HEK293 (cell line): ENCODE measurements around the gene SIGMAR1.
A peak's percentile ranks its signal among the peaks of the same experiment; 100 is the strongest.

Experiments used
- CTCF ChIA-PET: fragments of 350-600 bp; formaldehyde crosslinking; extraction: SDS; loops from one replicate; lab custom pipeline; 2021; ENCODE audit warnings: antibody characterized with exemption; lab: Yijun Ruan, JAX
- POLR2A ChIA-PET: fragments of 300-600 bp; formaldehyde crosslinking; extraction: SDS; loops from one replicate; lab custom pipeline; 2020; ENCODE audit warnings: antibody characterized with exemption, inconsistent platforms; lab: Yijun Ruan, JAX
- H3K27ac ChIP-seq: fragments of 200-500 bp; sonication (Bioruptor generic); 2 replicates; pipeline ENCODE4 v1.5.1; 2014; ENCODE audit warnings: low read depth, low read length, control low read depth, inconsistent platforms; ENCODE audit errors: extremely low read depth
- H3K36me3 ChIP-seq, 2 experiments: fragments of 200-500 bp in 1 of 2; sonication (Bioruptor generic) in 1 of 2; 1 replicate in 1 of 2; 2 replicates in 1 of 2; pipeline ENCODE4 v1.5.1; 2014 to 2017; ENCODE audit warnings: inconsistent platforms in 2 of 2, low read length in 2 of 2; ENCODE audit not compliant: control insufficient read depth in 2 of 2, insufficient read depth in 1 of 2
- H3K4me1 ChIP-seq: fragments of 200-500 bp; sonication (Bioruptor generic); 2 replicates; pipeline ENCODE4 v1.5.1; 2014; ENCODE audit warnings: mild to moderate bottlenecking, low read length, inconsistent platforms; ENCODE audit not compliant: control insufficient read depth, insufficient read depth
- H3K4me3 ChIP-seq: 2 replicates; pipeline ENCODE4 v1.5.1; 2011; ENCODE audit warnings: low read depth, mild to moderate bottlenecking, control low read depth, low read length, moderate library complexity
- H3K9me3 ChIP-seq: fragments of 200-500 bp; sonication (Bioruptor generic); 2 replicates; pipeline ENCODE4 v1.5.1; 2014; ENCODE audit warnings: low read depth, low read length, inconsistent platforms; ENCODE audit not compliant: control insufficient read depth, insufficient read depth
- BCL11A ChIP-seq: fragments of 450-650 bp; formaldehyde crosslinking; IDR thresholded peaks from 2 replicates; pipeline ENCODE4 v1.5.1; 2016; ENCODE audit warnings: low read depth, missing biosample characterization, missing genetic modification characterization
- GFI1B ChIP-seq: fragments of 450-650 bp; formaldehyde crosslinking; IDR thresholded peaks from 2 replicates; pipeline ENCODE4 v1.5.1; 2016; ENCODE audit warnings: missing biosample characterization, missing genetic modification characterization
- PBX3 ChIP-seq: sonication (generic); formaldehyde crosslinking; IDR thresholded peaks from 2 replicates; pipeline ENCODE4 v1.8.1; 2022; ENCODE audit warnings: mild to moderate bottlenecking, moderate library complexity, missing genetic modification reagents
- PRDM10 ChIP-seq: fragments of 450-650 bp; formaldehyde crosslinking; IDR thresholded peaks from 2 replicates; pipeline ENCODE4 v1.5.1; 2016; ENCODE audit warnings: missing biosample characterization, missing genetic modification characterization
- ZEB2 ChIP-seq: fragments of 450-650 bp; formaldehyde crosslinking; IDR thresholded peaks from 2 replicates; pipeline ENCODE4 v1.5.1; 2016; ENCODE audit warnings: missing biosample characterization, missing genetic modification characterization
- ZFHX2 ChIP-seq: fragments of 450-650 bp; formaldehyde crosslinking; conservative IDR thresholded peaks from 2 replicates; pipeline ENCODE4 v1.5.1; 2016; ENCODE audit warnings: missing biosample characterization, missing genetic modification characterization
- ZNF133 ChIP-seq: fragments of 450-650 bp; formaldehyde crosslinking; IDR thresholded peaks from 2 replicates; pipeline ENCODE4 v1.5.1; 2016; ENCODE audit warnings: missing biosample characterization, missing genetic modification characterization
- ZNF157 ChIP-seq: fragments of 450-650 bp; formaldehyde crosslinking; IDR thresholded peaks from 2 replicates; pipeline ENCODE4 v1.5.1; 2016; ENCODE audit warnings: missing biosample characterization, missing genetic modification characterization
- ZNF202 ChIP-seq: fragments of 450-650 bp; formaldehyde crosslinking; IDR thresholded peaks from 2 replicates; pipeline ENCODE4 v1.5.1; 2016; ENCODE audit warnings: missing biosample characterization, missing genetic modification characterization, borderline replicate concordance
- ZNF223 ChIP-seq: fragments of 450-650 bp; formaldehyde crosslinking; IDR thresholded peaks from 2 replicates; pipeline ENCODE4 v1.5.1; 2016; ENCODE audit warnings: missing biosample characterization, missing genetic modification characterization
- ZNF24 ChIP-seq: fragments of 450-650 bp; formaldehyde crosslinking; IDR thresholded peaks from 2 replicates; pipeline ENCODE4 v1.5.1; 2016; ENCODE audit warnings: missing biosample characterization, missing genetic modification characterization
- ZNF292 ChIP-seq: fragments of 450-650 bp; formaldehyde crosslinking; IDR thresholded peaks from 2 replicates; pipeline ENCODE4 v1.5.1; 2016; ENCODE audit warnings: low read depth, missing biosample characterization, missing genetic modification characterization, borderline replicate concordance
- ZNF354C ChIP-seq: fragments of 450-650 bp; formaldehyde crosslinking; IDR thresholded peaks from 2 replicates; pipeline ENCODE4 v1.5.1; 2016; ENCODE audit warnings: missing biosample characterization, missing genetic modification characterization, low read depth, borderline replicate concordance
- ZNF362 ChIP-seq: fragments of 450-650 bp; formaldehyde crosslinking; IDR thresholded peaks from 2 replicates; pipeline ENCODE4 v1.5.1; 2016; ENCODE audit warnings: missing biosample characterization, missing genetic modification characterization
- ZNF391 ChIP-seq: fragments of 450-650 bp; formaldehyde crosslinking; IDR thresholded peaks from 2 replicates; pipeline ENCODE4 v1.5.1; 2016; ENCODE audit warnings: low read depth, missing biosample characterization, missing genetic modification characterization, borderline replicate concordance
- ZNF394 ChIP-seq: fragments of 450-650 bp; formaldehyde crosslinking; IDR thresholded peaks from 2 replicates; pipeline ENCODE4 v1.5.1; 2016; ENCODE audit warnings: missing biosample characterization, missing genetic modification characterization, mild to moderate bottlenecking, moderate library complexity, borderline replicate concordance
- ZNF48 ChIP-seq: fragments of 450-650 bp; formaldehyde crosslinking; IDR thresholded peaks from 2 replicates; pipeline ENCODE4 v1.5.1; 2016; ENCODE audit warnings: missing biosample characterization, missing genetic modification characterization
- ZNF488 ChIP-seq: fragments of 450-650 bp; formaldehyde crosslinking; IDR thresholded peaks from 2 replicates; pipeline ENCODE4 v1.5.1; 2016; ENCODE audit warnings: missing biosample characterization, missing genetic modification characterization
- ZNF521 ChIP-seq: fragments of 450-650 bp; formaldehyde crosslinking; IDR thresholded peaks from 2 replicates; pipeline ENCODE4 v1.5.1; 2017; ENCODE audit warnings: missing biosample characterization, mild to moderate bottlenecking, missing genetic modification characterization
- ZNF561 ChIP-seq: fragments of 450-650 bp; IDR thresholded peaks from 2 replicates; pipeline ENCODE4 v1.5.1; 2018; ENCODE audit warnings: missing biosample characterization, missing genetic modification characterization, borderline replicate concordance
- ZNF623 ChIP-seq: fragments of 450-650 bp; formaldehyde crosslinking; IDR thresholded peaks from 2 replicates; pipeline ENCODE4 v1.5.1; 2016; ENCODE audit warnings: missing biosample characterization, missing genetic modification characterization
- ZNF645 ChIP-seq: fragments of 450-650 bp; formaldehyde crosslinking; IDR thresholded peaks from 2 replicates; pipeline ENCODE4; 2016; ENCODE audit warnings: missing biosample characterization, missing genetic modification characterization
- ZNF792 ChIP-seq: fragments of 450-650 bp; formaldehyde crosslinking; IDR thresholded peaks from 2 replicates; pipeline ENCODE4 v1.5.1; 2016; ENCODE audit warnings: missing biosample characterization, missing genetic modification characterization
- ZNF837 ChIP-seq: fragments of 450-650 bp; formaldehyde crosslinking; IDR thresholded peaks from 2 replicates; pipeline ENCODE4 v1.5.1; 2016; ENCODE audit warnings: missing biosample characterization, missing genetic modification characterization
- TF ChIP-seq, protein P1 (sequence below): fragments of 450-650 bp; formaldehyde crosslinking; IDR thresholded peaks from 2 replicates; pipeline ENCODE4 v1.5.1; 2016; ENCODE audit warnings: missing biosample characterization, missing genetic modification characterization, borderline replicate concordance
- TF ChIP-seq, protein P2 (sequence below): fragments of 450-650 bp; formaldehyde crosslinking; IDR thresholded peaks from 2 replicates; pipeline ENCODE4 v1.5.1; 2017; ENCODE audit warnings: missing biosample characterization, missing genetic modification characterization

SIGMAR1 gene

DNA sequence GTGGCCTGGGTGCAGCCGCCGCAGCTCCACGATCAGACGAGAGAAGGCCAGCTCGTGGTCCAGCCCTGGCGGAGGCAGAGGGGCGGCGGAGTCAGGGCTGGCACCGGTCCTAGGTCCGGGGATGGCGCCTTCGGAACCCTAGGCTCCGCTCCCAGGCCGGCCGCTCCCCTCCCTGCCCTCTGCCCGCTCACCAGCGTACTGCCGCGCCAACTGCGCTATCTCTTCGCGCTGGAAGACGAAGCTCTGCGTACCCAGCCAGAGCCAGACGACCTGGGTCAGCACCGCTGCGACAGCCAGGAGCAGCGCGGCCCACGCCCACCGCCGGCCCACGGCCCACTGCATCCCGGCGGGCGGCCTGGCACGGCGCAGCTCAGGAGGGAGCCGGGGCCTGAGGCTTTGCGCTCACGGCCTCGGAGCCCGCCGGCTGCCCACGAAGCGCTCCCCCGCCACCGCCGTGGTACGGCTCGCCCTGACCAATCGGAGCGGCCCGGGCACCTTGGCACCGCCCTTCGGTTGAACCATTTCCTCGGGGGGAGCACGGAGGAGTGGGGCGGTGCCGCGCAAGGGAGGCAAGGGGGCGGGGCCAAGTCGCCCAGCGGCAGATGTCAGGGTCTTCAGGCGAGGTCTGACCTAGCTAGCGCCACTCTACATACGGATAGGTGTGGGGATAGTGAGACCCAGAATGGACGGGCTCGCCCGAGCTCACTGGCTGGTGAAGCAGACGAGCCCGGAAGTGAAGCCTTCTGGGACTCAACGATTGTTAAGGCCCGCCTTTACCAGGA, at the start of gene SIGMAR1:
Gene SIGMAR1, minus strand, starts transcription at position 432 of the 782 bp plus-strand sequence. Its CDS starts 90 bp downstream, at position 342.
- Histone ChIP-seq H3K9me3 (no peaks in the 10 kb centered on the region), H3K27ac (peak within 1 kb of the TSS; percentile 77), H3K36me3 (peaks cover 0 to 15% of the 10 kb centered on the region in 2 experiments; a peak in 2 of 3 replicates), H3K4me1 (no peaks in the 10 kb centered on the region), H3K4me3 (peak within 1 kb of the TSS; percentile 67)
- CTCF ChIA-PET, result interaction anchor here (0.9 to 8.3 kb wide), 8 partner anchors 10 to 258 kb away, joined by 3 to 164 read pairs (median 8); partner anchors contain the start of genes GALT, IL11RA and RPP25L
- POLR2A ChIA-PET, result interaction anchor here (0.8 to 7.0 kb wide), 15 partner anchors 8 to 1613 kb away, joined by 3 to 90 read pairs (median 6); partner anchors contain the start of genes ARID3C, DCTN3, DNAJA1 and GALT
- TF ChIP-seq GFI1B (tag by site-specific recombination) (no peak), ZNF48 (tag by site-specific recombination) (no peak), ZNF24 (no peak), ZNF837 (no peak), ZNF133 (no peak), ZNF521 (no peak), ZEB2 (tag by site-specific recombination) (no peak), ZNF394 (tag by site-specific recombination) (no peak), PBX3 (peak; percentile 54; the same call in 1 of the 2 replicates), ZNF292 (no peak), ZNF391 (no peak), ZNF202 (tag by site-specific recombination) (no peak), ZNF645 (no peak), PRDM10 (tag by site-specific recombination) (peak; percentile 99), ZNF362 (no peak), BCL11A (no peak), ZFHX2 (tag by site-specific recombination) (peak; percentile 95), ZNF488 (tag by site-specific recombination) (no peak), ZNF623 (no peak), ZNF561 (tag by site-specific recombination) (peak; percentile 51; the same call in 1 of the 2 replicates), ZNF792 (tag by site-specific recombination) (no peak), ZNF157 (tag by site-specific recombination) (no peak), ZNF223 (tag by site-specific recombination) (no peak), ZNF354C (tag by site-specific recombination) (no peak)
- TF ChIP-seq, protein P1, sequence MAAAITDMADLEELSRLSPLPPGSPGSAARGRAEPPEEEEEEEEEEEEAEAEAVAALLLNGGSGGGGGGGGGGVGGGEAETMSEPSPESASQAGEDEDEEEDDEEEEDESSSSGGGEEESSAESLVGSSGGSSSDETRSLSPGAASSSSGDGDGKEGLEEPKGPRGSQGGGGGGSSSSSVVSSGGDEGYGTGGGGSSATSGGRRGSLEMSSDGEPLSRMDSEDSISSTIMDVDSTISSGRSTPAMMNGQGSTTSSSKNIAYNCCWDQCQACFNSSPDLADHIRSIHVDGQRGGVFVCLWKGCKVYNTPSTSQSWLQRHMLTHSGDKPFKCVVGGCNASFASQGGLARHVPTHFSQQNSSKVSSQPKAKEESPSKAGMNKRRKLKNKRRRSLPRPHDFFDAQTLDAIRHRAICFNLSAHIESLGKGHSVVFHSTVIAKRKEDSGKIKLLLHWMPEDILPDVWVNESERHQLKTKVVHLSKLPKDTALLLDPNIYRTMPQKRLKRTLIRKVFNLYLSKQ (tag by site-specific recombination), result no peak
- TF ChIP-seq, protein P2, sequence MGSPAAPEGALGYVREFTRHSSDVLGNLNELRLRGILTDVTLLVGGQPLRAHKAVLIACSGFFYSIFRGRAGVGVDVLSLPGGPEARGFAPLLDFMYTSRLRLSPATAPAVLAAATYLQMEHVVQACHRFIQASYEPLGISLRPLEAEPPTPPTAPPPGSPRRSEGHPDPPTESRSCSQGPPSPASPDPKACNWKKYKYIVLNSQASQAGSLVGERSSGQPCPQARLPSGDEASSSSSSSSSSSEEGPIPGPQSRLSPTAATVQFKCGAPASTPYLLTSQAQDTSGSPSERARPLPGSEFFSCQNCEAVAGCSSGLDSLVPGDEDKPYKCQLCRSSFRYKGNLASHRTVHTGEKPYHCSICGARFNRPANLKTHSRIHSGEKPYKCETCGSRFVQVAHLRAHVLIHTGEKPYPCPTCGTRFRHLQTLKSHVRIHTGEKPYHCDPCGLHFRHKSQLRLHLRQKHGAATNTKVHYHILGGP (tag by site-specific recombination), result no peak
